Adrenal gland (tissue), 5 donors: ENCODE results near the gene GRXCR2.

Experiments used
- CTCF ChIP-seq, 6 experiments: fragments of 450-650 bp in 4 of 6; fragments of 200-600 bp in 2 of 6; sonication (generic) in 1 of 6; IDR thresholded peaks; 1 replicate in 5 of 6; 2 replicates in 1 of 6; pipeline versions ENCODE4 v1.5.1 to v1.8.0; 2016 to 2021; ENCODE audit warnings: antibody characterized with exemption in 6 of 6, mild to moderate bottlenecking in 2 of 6, moderate library complexity in 1 of 6
- POLR2A ChIP-seq, 2 donors: fragments of 450-650 bp; IDR thresholded peaks; one replicate each; pipeline ENCODE4 v1.6.1; 2017; ENCODE audit warnings: antibody characterized with exemption in 2 of 2, mild to moderate bottlenecking in 2 of 2, moderate library complexity in 1 of 2
- donor health status: DM: no; HTN: no; CAD: no.

- no peak for TF ChIP-seq CTCF (IDR thresholded peaks at IDR 0.05)
- TF ChIP-seq POLR2A (IDR thresholded peaks at IDR 0.05), result no peak
Observed at GRCh38 chr5:145852990-145853389, 19.8 kb downstream of the GRXCR2 start.
